Astrocyte of the cerebellum (primary cell): ENCODE measurements around the gene STXBP6.

Experiments
- DNase-seq: peaks from one replicate; pipeline ENCODE4 v3.0.0-alpha.2; 2011; ENCODE audit warnings: low read depth
- H3K4me3 ChIP-seq: 2 replicates; pipeline ENCODE4 v1.5.1; 2011; ENCODE audit warnings: mild to moderate bottlenecking, low read depth, low read length, moderate library complexity
- CTCF ChIP-seq: IDR thresholded peaks from 2 replicates; pipeline ENCODE4 v1.5.1; 2012; ENCODE audit warnings: low read length, low read depth, moderate library complexity, mild to moderate bottlenecking; ENCODE audit errors: missing control alignments
- in situ Hi-C: cut with HindIII; loops from 2 replicates; pipeline ENCODE4 v1.10.0; 2017; ENCODE audit warnings: low sequenced_read_pairs

STXBP6 gene

GRCh38 chr14:25039933-25040332 lies 10.0 kb downstream of the STXBP6 start:
- DNase-seq, result no peak
- no peak overlapping the region for H3K4me3 ChIP-seq
- in situ Hi-C loops, result no loop called here
- no peak for TF ChIP-seq CTCF

- no peak for TF ChIP-seq CTCF
These were observed 11.8 kb downstream of the STXBP6 start for GRCh38 chr14:25038044-25038668.

DNA sequence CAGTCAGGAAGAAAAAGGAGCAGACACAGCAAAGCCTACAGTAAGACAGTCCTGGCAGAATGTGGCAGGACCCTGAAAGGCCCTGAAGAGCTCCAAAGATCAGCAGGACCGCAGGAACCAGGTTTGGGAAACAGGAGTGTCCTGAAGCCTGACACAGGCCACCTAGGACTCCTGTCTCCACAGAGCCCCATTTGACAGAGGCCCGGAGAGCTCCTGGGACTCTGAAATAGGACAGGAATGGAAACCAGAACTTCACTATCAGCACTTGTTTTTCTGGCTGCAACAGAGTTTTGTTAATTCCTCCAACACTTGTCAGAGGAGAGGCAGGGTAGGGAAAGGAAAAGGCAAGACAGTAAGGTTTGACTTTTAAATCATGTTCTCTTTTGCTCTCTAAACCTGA lies 12.9 kb downstream of the STXBP6 start:
- no peak for TF ChIP-seq CTCF
- in situ Hi-C loops, result no loop called here
- no peak overlapping the region for H3K4me3 ChIP-seq
- DNase-seq, result no peak

More at GRCh38 chr14:25038044-25038668, 11.8 kb downstream of the STXBP6 start:
- H3K4me3 ChIP-seq, result no peak overlapping the region
- DNase-seq, result no peak
- in situ Hi-C loops, result no loop called here

DNA sequence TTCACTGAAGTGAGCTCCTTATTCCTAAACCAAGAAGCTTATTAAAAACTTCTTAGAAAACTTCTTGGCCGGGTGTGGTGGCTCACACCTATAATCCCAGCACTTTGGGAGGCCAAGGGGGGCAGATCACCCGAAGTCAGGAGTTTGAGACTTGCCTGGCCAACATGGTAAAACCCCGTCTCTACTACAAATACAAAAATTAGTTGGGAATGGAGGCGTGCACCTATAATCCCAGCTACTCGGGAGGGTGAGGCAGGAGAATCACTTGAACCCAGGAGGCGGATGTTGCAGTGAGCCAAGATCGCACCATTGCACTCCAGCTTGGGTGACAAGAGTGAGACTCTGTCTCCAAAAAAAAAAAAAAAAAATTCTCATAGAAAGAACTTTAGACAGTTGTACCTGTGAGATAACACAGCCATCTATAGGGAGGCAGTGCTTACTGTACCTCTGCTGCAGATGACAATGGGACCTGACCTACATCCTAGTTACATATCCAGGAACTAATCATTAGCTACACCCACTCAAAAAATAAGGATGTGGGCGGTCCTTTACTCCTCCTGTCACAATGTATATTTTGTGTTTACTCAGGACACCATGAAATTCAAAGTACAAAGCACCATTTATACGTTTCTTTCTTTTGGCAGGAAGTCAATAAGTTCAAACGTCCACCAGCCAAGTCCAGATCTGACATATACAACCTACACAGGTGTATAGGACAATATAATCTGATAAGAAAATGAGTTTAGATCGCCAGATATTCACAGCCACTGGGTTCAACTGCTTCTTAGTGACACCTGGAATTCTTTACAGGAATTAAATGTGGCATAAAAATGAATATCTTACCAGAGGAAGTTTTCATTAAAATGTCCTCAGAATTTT lies 14.9 kb downstream of the STXBP6 start:
- in situ Hi-C loops, result no loop called here
- TF ChIP-seq CTCF, result no peak
- DNase-seq, result no peak
- H3K4me3 ChIP-seq, result no peak overlapping the region

- TF ChIP-seq CTCF, result no peak
- in situ Hi-C loops, result no loop called here
- no peak overlapping the region for H3K4me3 ChIP-seq
- DNase-seq, result no peak
These were observed 16.6 kb downstream of the STXBP6 start for GRCh38 chr14:25033358-25033757.

GRCh38 chr14:25032092-25032784 lies 17.7 kb downstream of the STXBP6 start:
- no peak for DNase-seq
- in situ Hi-C loops, result no loop called here
- no peak overlapping the region for H3K4me3 ChIP-seq
- no peak for TF ChIP-seq CTCF
